Endodermal cell (in vitro differentiated cells): Measurements from ENCODE around the gene MAML1. TPM values are rescaled to one million over a fixed set of nuclear protein-coding genes. Genes with fewer than 3 reads are reported as not detected.

ENCODE experiments used
- DNase-seq: peaks from one replicate; pipeline ENCODE4 v3.0.0-alpha.2; 2017
- H3K27ac ChIP-seq: 2 replicates; pipeline ENCODE4 v1.5.1; 2013; ENCODE audit warnings: mild to moderate bottlenecking, low read depth, low read length, moderate library complexity
- H3K27me3 ChIP-seq: 2 replicates; pipeline ENCODE4 v1.6.1; 2013; ENCODE audit warnings: mild to moderate bottlenecking, low read length, moderate library complexity; ENCODE audit not compliant: insufficient read depth, control insufficient read depth, poor library complexity, severe bottlenecking
- H3K36me3 ChIP-seq: 2 replicates; pipeline ENCODE4 v1.7.0; 2013; ENCODE audit warnings: mild to moderate bottlenecking, low read length, moderate library complexity; ENCODE audit not compliant: control insufficient read depth, insufficient read depth
- H3K4me1 ChIP-seq: one replicate; pipeline ENCODE4 v1.7.0; 2013; ENCODE audit warnings: low read length; ENCODE audit not compliant: control insufficient read depth, insufficient read depth
- H3K4me3 ChIP-seq: 2 replicates; pipeline ENCODE4 v1.5.1; 2013; ENCODE audit warnings: mild to moderate bottlenecking, low read length, moderate library complexity
- H3K9ac ChIP-seq: 2 replicates; pipeline ENCODE4 v1.6.1; 2013; ENCODE audit warnings: mild to moderate bottlenecking, low read length, moderate library complexity; ENCODE audit not compliant: poor library complexity, severe bottlenecking; ENCODE audit errors: extremely low read depth
- H3K9me3 ChIP-seq: 2 replicates; pipeline ENCODE4 v1.6.1; 2013; ENCODE audit warnings: mild to moderate bottlenecking, low read length, moderate library complexity; ENCODE audit not compliant: control insufficient read depth
- H3K27ac Mint-ChIP-seq: 2 replicates; pipeline ENCODE4 v1.8.0; 2020; ENCODE audit warnings: mixed read lengths
- H3K27me3 Mint-ChIP-seq: 2 replicates; pipeline ENCODE4 v1.8.0; 2021; ENCODE audit warnings: mild to moderate bottlenecking, mixed read lengths; ENCODE audit not compliant: insufficient read depth
- H3K36me3 Mint-ChIP-seq: 2 replicates; pipeline ENCODE4 v1.8.0; 2020; ENCODE audit warnings: low read depth, mixed read lengths
- H3K4me1 Mint-ChIP-seq: 2 replicates; pipeline ENCODE4 v1.8.0; 2020; ENCODE audit warnings: mixed read lengths
- H3K4me3 Mint-ChIP-seq: 2 replicates; pipeline ENCODE4 v1.8.0; 2020; ENCODE audit warnings: mild to moderate bottlenecking, moderate library complexity, mixed read lengths
- H3K9me3 Mint-ChIP-seq: 2 replicates; pipeline ENCODE4 v1.8.0; 2020; ENCODE audit warnings: mild to moderate bottlenecking, mixed read lengths
- CTCF ChIP-seq: fragments of 200-600 bp; sonication (generic); conservative IDR thresholded peaks from 2 replicates; pipeline ENCODE4 v1.5.0; 2021; ENCODE audit warnings: antibody characterized with exemption, mild to moderate bottlenecking
- WGBS, 2 experiments: methylation state at CpG; one replicate each; pipeline versions ENCODE4 v1.1.5 to v1.1.7; 2013; ENCODE audit warnings: missing lambda C conversion rate in 2 of 2, mixed read lengths in 1 of 2; ENCODE audit not compliant: insufficient coverage in 1 of 2, insufficient read length in 1 of 2; 5-methylcytosine and 5-hydroxymethylcytosine counted together
- total RNA-seq, 2 donors: library from RNA; stranded (reverse); fragmentation: NEBNext Ultra II Directional in 1 of 2; extraction: Animal tissue kit (Norgen Biotek cat#: 25700) in 1 of 2; gene quantifications; 2 replicates in 1 of 2; 3 replicates in 1 of 2; pipeline ENCODE4 v1.2.1, GENCODE V29; 2021

The MAML1 gene
- total RNA-seq, 2 donors from 2014 or later, result 38.9 to 41.4 TPM

- TF ChIP-seq CTCF, result no peak
- H3K27me3 ChIP-seq, result no peaks in the 10 kb centered on the region
- H3K27me3 Mint-ChIP-seq, result no peaks in the 10 kb centered on the region
- peaks cover 15% of the 10 kb centered on the region for H3K36me3 ChIP-seq
- H3K4me1 Mint-ChIP-seq, result peaks cover 13% of the 10 kb centered on the region
- peak overlapping the region; percentile 18 for H3K9ac ChIP-seq
- H3K4me1 ChIP-seq, result peaks cover 2% of the 10 kb centered on the region
- H3K27ac Mint-ChIP-seq, result peak overlapping the region; percentile 68
- no peak overlapping the region for H3K27ac ChIP-seq
- WGBS, 2 experiments, result 77 to 81% methylated on average over 7 to 9 of the region's 9 CpGs
- H3K9me3 ChIP-seq, result no peaks in the 10 kb centered on the region
- peak overlapping the region; percentile 73 for H3K4me3 Mint-ChIP-seq
- DNase-seq, result no peak
- peaks cover 4% of the 10 kb centered on the region for H3K36me3 Mint-ChIP-seq
- H3K4me3 ChIP-seq, result peak overlapping the region; percentile 78
- no peaks in the 10 kb centered on the region for H3K9me3 Mint-ChIP-seq
Observed at GRCh38 chr5:179805070-179805528, 72.5 kb downstream of the MAML1 start.

GRCh38 chr5:179805529-179806249, 73.1 kb downstream of the MAML1 start:
- peaks cover 13% of the 10 kb centered on the region for H3K36me3 ChIP-seq
- H3K9ac ChIP-seq, result peak overlapping the region; percentile 18
- no peaks in the 10 kb centered on the region for H3K9me3 ChIP-seq
- H3K36me3 Mint-ChIP-seq, result peaks cover 6% of the 10 kb centered on the region
- H3K4me3 Mint-ChIP-seq, result peak overlapping the region; percentile 73
- no peak for TF ChIP-seq CTCF
- H3K4me3 ChIP-seq, result peak overlapping the region; percentile 78
- peak overlapping the region; percentile 68 for H3K27ac Mint-ChIP-seq
- peaks cover 13% of the 10 kb centered on the region for H3K4me1 Mint-ChIP-seq
- H3K27me3 ChIP-seq, result no peaks in the 10 kb centered on the region
- no peaks in the 10 kb centered on the region for H3K27me3 Mint-ChIP-seq
- 2 to 9% methylated on average over 14 to 65 of the region's 65 CpGs for WGBS, 2 experiments
- peak; percentile 77 for DNase-seq
- peaks cover 2% of the 10 kb centered on the region for H3K4me1 ChIP-seq
- H3K27ac ChIP-seq, result no peak overlapping the region
- H3K9me3 Mint-ChIP-seq, result no peaks in the 10 kb centered on the region

GRCh38 chr5:179806250-179807048, 73.8 kb downstream of the MAML1 start, which contains the start of gene MGAT4B:
Gene MGAT4B, minus strand, starts transcription at chr5:179806866. Its CDS starts 283 bp downstream, at chr5:179806583.
- 0 to 1% methylated on average over 15 to 108 of the region's 108 CpGs for WGBS, 2 experiments
- no peaks in the 10 kb centered on the region for H3K27me3 ChIP-seq
- peak within 1 kb of the TSS; percentile 39 for H3K27ac Mint-ChIP-seq
- no peak for TF ChIP-seq CTCF
- H3K36me3 Mint-ChIP-seq, result peaks cover 10% of the 10 kb centered on the region
- peaks cover 13% of the 10 kb centered on the region for H3K4me1 Mint-ChIP-seq
- peak within 1 kb of the TSS; percentile 73 for H3K4me3 Mint-ChIP-seq
- H3K4me1 ChIP-seq, result peaks cover 2% of the 10 kb centered on the region
- H3K9me3 Mint-ChIP-seq, result no peaks in the 10 kb centered on the region
- DNase-seq, result peak; percentile 86
- peaks cover 7% of the 10 kb centered on the region for H3K36me3 ChIP-seq
- no peak within 1 kb of the TSS for H3K27ac ChIP-seq
- H3K9ac ChIP-seq, result peak within 1 kb of the TSS; percentile 18
- no peaks in the 10 kb centered on the region for H3K9me3 ChIP-seq
- H3K27me3 Mint-ChIP-seq, result no peaks in the 10 kb centered on the region
- peak within 1 kb of the TSS; percentile 78 for H3K4me3 ChIP-seq
